ENCODE measurements around the gene CCDC60. TPM values are rescaled to one million over a fixed set of nuclear protein-coding genes. Genes with fewer than 3 reads are reported as not detected.

The CCDC60 gene
- total and polyA plus RNA-seq, 10 of the 15 experiments (the other 5 are each of a cell fraction or from before 2014, with no cell fraction given), result 0.19 TPM; not detected in 9

- POLR2A ChIA-PET, result no interaction called here
- FAIRE-seq, result no peak
- SMC1A ChIA-PET (ENCODE audit: uncharacterized antibody, unreplicated experiment), result no interaction called here
- TF ChIP-seq, protein P1, sequence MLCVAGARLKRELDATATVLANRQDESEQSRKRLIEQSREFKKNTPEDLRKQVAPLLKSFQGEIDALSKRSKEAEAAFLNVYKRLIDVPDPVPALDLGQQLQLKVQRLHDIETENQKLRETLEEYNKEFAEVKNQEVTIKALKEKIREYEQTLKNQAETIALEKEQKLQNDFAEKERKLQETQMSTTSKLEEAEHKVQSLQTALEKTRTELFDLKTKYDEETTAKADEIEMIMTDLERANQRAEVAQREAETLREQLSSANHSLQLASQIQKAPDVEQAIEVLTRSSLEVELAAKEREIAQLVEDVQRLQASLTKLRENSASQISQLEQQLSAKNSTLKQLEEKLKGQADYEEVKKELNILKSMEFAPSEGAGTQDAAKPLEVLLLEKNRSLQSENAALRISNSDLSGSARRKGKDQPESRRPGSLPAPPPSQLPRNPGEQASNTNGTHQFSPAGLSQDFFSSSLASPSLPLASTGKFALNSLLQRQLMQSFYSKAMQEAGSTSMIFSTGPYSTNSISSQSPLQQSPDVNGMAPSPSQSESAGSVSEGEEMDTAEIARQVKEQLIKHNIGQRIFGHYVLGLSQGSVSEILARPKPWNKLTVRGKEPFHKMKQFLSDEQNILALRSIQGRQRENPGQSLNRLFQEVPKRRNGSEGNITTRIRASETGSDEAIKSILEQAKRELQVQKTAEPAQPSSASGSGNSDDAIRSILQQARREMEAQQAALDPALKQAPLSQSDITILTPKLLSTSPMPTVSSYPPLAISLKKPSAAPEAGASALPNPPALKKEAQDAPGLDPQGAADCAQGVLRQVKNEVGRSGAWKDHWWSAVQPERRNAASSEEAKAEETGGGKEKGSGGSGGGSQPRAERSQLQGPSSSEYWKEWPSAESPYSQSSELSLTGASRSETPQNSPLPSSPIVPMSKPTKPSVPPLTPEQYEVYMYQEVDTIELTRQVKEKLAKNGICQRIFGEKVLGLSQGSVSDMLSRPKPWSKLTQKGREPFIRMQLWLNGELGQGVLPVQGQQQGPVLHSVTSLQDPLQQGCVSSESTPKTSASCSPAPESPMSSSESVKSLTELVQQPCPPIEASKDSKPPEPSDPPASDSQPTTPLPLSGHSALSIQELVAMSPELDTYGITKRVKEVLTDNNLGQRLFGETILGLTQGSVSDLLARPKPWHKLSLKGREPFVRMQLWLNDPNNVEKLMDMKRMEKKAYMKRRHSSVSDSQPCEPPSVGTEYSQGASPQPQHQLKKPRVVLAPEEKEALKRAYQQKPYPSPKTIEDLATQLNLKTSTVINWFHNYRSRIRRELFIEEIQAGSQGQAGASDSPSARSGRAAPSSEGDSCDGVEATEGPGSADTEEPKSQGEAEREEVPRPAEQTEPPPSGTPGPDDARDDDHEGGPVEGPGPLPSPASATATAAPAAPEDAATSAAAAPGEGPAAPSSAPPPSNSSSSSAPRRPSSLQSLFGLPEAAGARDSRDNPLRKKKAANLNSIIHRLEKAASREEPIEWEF (IDR thresholded peaks at IDR 0.05; ENCODE audit: insufficient replicate concordance, low read depth, low read length), result no peak
- TF ChIP-seq, protein P2, sequence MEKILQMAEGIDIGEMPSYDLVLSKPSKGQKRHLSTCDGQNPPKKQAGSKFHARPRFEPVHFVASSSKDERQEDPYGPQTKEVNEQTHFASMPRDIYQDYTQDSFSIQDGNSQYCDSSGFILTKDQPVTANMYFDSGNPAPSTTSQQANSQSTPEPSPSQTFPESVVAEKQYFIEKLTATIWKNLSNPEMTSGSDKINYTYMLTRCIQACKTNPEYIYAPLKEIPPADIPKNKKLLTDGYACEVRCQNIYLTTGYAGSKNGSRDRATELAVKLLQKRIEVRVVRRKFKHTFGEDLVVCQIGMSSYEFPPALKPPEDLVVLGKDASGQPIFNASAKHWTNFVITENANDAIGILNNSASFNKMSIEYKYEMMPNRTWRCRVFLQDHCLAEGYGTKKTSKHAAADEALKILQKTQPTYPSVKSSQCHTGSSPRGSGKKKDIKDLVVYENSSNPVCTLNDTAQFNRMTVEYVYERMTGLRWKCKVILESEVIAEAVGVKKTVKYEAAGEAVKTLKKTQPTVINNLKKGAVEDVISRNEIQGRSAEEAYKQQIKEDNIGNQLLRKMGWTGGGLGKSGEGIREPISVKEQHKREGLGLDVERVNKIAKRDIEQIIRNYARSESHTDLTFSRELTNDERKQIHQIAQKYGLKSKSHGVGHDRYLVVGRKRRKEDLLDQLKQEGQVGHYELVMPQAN (conservative IDR thresholded peaks at IDR 0.05), result no peak
- no peak for TF ChIP-seq ZNF274 (IDR thresholded peaks at IDR 0.05; ENCODE audit: insufficient read depth, insufficient read length)
- no peak for TF ChIP-seq IKZF1 (conservative IDR thresholded peaks at IDR 0.05)
- TF ChIP-seq ZNF384 (IDR thresholded peaks at IDR 0.05; ENCODE audit: borderline replicate concordance, low read depth, low read length), result no peak
- no peak for TF ChIP-seq TBL1XR1 (IDR thresholded peaks at IDR 0.05; ENCODE audit: low read depth, low read length)
- no peak for TF ChIP-seq POLR2AphosphoS2 (IDR thresholded peaks at IDR 0.05; ENCODE audit: low read depth, low read length)
- intact Hi-C loops (cut with micrococcal nuclease; ENCODE audit: unreplicated experiment) (no loop called here), in situ Hi-C loops (cut with MboI) (no loop called here)
- ATAC-seq, result no peak
- no TSS peak for BruUV-seq (replicated peaks)
- Histone ChIP-seq H3K4me1 (ENCODE audit: control insufficient read depth, insufficient read depth, low read length) (no peaks in the 10 kb centered on the region), H3K9ac (ENCODE audit: control insufficient read depth, insufficient read depth, low read length) (no peak overlapping the region), H3K36me3 (ENCODE audit: control insufficient read depth in 2 of 2, insufficient read depth in 2 of 2, low read length in 1 of 2) (no peaks in the 10 kb centered on the region), H3K9me3 (replicated peaks; ENCODE audit: control insufficient read depth, insufficient read depth, low read length) (no peaks in the 10 kb centered on the region), H3K4me3 (no peak overlapping the region), H3K79me2 (ENCODE audit: control insufficient read depth, insufficient read depth, low read length) (no peaks in the 10 kb centered on the region), H2AFZ (ENCODE audit: control insufficient read depth, low read depth, low read length) (no peak overlapping the region), H3K27me3 (replicated peaks in 1 of 2; ENCODE audit: control insufficient read depth in 2 of 2, insufficient read depth in 2 of 2, low read length in 1 of 2) (no peaks in the 10 kb centered on the region), H3K4me2 (ENCODE audit: control insufficient read depth, insufficient read depth) (no peak overlapping the region), H3K27ac (ENCODE audit: control insufficient read depth, insufficient read depth) (no peak overlapping the region), H4K20me1 (ENCODE audit: control insufficient read depth, insufficient read depth) (no peaks in the 10 kb centered on the region)
- no peak for DNase-seq (ENCODE audit: low read depth, low spot score)
- 46% methylated on average over 5 of the region's 5 CpGs for WGBS (ENCODE audit: insufficient coverage, insufficient replicate concordance, low lambda C conversion rate, missing lambda C conversion rate)
- CTCF ChIA-PET, result no interaction called here
- RAD21 ChIA-PET (ENCODE audit: unreplicated experiment), result no interaction called here
These were observed 57.1 kb downstream of the CCDC60 start for GRCh38 chr12:119391673-119392072.

All from GM12878 (cell line).